Measurements from ENCODE around the gene SEC14L2.

Gene SEC14L2

DNA sequence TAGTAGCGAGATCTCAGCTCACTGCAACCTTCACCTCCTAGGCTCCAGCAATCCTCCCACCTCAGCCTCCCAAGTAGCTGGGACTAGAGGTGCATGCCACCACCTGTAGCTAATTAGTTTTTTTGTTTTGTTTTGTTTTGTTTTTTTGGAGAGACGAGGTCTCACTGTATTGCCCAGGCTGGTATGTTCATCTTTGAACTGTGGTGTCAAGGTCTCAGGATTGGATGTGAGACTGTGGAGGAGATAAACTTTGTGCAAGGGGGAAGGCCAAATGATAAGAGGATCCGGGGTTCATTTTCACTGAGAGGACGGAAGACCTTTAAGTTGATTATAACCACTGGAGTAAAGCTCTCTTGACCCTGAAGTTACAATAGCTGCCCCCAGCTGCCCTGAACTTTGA is 8.9 kb downstream of the SEC14L2 start:
- no peak for DNase-seq (ENCODE audit: low spot score)

DNA sequence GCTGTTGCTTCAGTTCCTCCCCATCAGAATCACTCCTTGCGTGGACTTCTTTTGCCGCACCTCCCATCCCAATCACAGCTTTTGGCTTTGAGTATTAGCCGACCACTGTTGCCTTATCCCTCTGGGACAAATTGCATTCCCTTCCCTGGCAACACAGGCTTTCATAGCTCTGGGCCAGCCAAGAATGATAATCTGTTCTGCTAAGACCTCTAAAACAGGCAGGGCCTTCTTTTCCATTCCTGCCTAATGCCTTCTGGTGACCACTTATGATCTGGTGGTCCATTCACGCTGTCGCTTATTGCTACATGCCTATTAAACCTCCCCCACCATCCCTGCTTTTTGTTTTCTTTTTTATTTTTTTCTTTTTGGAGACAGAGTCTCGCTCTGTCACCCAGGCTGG is 9.6 kb downstream of the SEC14L2 start:
- no peak for DNase-seq (ENCODE audit: low spot score)

DNA sequence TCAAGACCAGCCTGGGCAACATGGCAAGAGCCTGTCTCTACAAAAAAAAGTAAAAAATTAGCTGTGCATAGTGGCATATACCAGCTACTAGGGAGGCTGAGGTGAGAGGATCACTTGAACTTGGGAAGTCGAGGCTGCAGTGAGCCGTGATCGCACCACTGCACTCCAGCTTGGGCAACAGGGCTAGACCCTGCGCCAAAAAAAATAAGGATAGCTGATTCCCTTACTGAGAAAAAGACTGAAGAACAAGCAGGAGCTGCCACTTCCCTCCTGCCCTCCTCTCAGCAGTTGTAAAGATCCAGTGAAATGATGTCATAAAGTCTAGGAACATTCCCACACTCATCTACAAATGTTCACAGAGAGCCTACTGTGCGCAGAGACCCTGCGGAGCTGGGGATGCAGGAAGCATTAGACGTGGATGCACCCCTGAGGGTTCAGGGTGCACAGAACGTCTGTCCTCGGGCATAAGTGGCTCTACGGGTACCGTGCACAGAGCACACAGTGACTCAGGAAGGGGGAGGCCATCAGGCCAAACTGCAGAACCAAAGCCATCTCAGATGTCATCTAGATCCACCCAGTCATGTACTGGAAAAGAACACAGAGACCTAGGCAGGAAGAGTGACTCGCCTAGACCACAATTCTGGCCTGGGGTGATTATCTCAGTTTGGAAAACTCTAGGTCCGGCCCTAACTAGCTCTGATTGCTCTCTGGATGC is 11.7 kb downstream of the SEC14L2 start:
- no peak for DNase-seq (ENCODE audit: low spot score)

DNA sequence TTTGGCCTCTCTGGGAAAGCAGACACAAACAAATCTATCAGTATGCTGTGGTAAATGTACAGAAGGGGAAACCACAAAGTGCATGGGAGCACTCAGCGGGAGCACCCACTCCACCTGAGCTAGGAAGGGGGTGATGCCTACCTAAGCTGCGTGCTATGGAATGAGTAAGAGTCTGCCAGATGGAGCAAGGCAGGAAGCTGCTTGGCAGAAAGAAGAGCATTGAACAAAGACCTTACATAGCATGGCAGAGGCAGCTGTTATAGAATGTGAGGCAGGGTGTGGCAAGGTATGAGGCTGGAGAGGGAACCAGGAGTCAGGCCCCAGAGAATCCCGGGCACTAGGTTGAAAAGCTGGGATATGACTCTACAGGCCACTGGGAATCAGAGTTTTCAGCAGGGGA is 15.0 kb downstream of the SEC14L2 start:
- no peak for DNase-seq (ENCODE audit: low spot score)

DNA sequence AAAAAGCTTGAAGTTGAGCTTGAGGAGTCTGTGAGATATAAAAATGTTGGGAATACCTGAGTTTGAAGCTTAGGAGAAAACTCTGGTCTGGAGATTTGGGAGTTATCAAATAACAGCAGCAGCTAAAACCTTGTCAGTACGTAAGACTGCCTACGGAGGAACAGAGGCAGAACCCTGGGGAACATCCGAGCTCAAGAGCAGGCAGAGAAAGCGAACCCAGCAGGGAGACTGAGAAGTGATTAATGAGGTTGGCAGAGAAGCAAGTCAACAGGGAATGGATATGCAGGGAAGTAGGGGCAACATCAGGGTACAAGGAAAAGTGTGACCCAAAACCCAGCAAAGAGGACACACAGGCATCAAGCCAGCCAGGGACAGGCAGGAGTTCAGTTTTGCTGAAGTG is 16.2 kb downstream of the SEC14L2 start:
- no peak for DNase-seq (ENCODE audit: low spot score)

DNA sequence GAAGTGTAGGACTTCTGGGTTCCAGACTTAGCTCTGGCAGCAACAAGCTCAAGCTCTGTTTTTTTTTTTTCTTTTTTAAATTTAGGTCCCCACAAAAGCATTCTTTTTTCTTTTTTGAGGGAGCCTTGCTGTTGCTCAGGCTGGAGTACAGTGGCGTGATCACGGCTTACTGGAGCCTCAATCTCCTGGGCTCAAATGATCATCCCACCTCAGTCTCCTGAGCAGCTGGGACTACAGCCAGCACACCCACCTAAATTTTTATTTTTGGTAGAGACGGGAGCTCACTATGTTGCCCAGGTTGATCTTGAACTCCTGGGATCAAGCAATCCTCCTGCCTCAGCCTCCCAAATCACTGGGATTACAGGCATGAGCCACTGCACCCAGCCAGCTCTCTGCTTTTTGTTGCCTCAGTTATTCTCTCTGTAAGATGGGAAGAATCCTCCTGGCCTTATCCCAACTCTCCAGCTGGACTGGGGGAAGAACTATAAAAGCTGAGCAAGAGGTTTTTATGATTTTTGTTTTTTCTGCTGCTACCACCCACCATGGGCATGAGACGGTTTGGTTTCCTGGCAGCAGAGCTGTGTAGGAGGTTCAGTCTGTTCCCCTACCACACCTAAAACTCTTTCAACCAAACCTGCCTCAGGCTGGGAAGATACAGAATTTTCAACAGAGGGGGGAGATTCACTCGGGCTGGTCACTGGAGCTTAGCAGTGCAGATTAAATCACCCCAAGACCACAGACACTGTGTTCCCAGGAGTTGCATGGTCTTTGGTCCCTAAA is 17.1 kb downstream of the SEC14L2 start:
- no peak for DNase-seq (ENCODE audit: low spot score)

DNA sequence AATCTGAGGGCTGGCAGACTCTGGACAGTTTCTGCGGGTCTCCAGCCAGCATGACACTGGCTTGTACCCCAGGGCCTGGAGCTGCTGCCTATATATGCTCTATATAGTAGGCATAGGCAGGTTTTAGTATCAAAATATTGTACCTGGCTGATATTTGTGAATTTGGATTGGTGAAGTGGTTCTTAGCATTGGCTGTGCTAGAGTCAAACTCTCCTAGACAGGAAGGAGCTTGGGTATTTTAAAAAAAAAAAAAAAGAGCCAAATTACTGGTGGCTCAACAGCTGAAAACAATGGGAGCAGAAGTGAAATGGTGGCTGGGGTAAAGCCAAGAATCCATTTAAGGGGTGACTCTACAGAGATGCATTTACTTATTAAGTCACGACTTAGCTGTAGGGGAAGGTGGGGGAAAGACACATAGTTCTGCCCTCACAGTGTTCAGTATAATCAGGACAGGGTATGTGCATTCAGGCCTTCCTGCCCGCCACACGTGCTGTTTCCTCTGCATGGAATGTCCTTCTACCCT is 17.8 kb downstream of the SEC14L2 start:
- no peak for DNase-seq (ENCODE audit: low spot score)

DNA sequence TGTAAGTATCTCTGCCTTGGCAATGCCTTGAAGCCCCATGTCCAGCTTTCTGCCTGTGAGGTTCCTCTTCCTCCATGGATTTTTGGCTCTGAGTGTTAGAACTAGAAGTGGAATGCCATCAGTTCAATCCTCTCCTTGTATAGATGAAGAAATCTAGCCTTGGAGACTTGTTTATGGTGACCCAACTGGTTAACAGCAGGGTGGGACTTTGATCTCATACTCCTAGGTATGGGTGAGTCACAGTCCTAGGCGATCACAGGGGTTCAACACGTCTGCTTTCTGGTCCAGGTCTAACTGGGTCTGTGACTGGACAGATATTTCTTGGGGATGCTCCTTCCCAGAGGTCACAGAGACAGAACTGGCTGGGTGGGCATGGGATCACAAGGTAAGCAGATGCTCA is 19.6 kb downstream of the SEC14L2 start:
- no peak for DNase-seq (ENCODE audit: low spot score)

DNA sequence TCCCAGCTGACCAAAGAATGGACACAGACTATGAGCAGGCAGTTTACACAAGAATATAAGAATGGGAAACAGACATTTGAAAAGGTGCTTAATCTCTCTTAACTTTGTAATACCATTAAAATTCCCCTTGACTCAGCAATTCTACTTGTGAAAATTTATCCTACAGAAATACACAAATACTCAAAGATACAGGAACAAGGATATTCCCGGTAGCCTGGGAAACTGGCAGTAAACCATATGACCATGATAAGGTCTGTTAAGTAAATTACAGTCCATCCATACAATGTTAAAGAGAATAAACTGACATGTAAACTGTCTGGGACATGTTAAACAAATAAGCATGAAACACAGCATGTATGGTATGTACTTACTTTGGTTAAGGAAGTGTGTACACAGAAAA is 20.0 kb downstream of the SEC14L2 start:
- DNase-seq (ENCODE audit: low spot score): no peak

DNA sequence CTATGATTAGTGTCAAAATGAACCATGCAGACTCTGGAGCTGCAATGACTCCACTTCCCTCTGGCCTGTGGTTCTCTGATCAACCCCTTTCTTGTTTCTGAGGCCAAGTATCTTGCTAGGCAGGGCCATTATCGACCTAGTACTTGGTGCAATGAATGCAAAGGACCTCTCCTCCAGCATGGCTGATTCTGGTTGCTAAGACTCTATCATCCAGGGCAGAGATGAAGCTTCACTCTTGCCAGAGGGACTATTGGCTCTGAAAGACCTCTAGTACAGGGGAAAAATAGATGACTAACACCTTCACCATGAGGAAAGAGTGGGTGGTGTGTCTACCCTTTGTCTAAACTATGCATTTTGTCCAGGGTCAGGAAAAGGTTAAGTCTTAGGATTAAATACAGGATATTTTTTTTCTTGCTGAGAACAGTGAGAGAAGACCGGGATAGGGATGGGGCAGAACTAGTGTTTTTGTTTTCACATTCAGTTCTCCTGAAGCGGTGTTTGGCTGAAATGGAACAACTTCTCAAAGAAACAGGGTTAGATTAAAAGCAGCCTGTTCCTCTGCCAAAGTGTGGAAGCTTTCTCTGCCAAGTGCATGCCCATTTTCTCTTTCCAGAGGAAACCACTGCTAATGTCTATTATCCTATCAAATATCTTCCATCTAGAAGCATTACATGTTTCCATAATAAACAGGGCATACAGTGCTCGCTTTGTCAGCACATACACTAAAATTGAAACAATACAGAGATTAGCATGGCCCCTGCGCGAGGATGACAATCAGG is 23.7 kb downstream of the SEC14L2 start:
- no peak for DNase-seq (ENCODE audit: low spot score)

DNA sequence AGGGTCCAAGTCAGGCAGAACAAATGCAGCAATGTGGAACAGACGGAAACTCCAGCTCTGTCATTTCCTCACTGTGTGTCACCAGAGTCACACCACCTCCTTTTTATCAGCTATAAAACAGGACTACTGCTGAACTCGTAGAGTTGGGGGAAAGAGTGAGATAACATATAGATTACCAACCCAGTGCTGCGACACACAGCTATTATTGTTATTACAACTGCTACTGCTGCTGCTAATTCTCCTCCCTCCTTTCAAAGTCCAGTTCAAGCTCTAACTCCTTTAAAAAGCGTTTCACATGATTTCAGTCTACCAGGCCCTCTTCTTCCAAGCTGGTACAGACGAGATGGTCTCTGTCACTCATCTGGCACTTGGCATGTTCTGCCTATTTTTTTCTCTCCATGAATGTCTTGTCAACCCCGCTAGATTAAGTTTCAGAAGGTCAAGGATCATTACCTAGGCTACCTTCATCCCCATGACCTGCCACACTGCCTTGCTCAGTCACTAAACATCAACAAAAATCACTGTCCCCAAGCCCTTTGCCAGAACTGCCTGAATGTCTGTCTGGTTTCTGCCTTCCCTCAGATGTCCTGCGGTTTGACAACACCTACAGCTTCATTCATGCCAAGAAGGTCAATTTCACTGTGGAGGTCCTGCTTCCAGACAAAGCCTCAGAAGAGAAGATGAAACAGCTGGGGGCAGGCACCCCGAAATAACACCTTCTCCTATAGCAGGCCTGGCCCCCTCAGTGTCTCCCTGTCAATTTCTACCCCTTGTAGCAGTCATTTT is 25.1 kb downstream of the SEC14L2 start:
- DNase-seq (ENCODE audit: low spot score): no peak

DNA sequence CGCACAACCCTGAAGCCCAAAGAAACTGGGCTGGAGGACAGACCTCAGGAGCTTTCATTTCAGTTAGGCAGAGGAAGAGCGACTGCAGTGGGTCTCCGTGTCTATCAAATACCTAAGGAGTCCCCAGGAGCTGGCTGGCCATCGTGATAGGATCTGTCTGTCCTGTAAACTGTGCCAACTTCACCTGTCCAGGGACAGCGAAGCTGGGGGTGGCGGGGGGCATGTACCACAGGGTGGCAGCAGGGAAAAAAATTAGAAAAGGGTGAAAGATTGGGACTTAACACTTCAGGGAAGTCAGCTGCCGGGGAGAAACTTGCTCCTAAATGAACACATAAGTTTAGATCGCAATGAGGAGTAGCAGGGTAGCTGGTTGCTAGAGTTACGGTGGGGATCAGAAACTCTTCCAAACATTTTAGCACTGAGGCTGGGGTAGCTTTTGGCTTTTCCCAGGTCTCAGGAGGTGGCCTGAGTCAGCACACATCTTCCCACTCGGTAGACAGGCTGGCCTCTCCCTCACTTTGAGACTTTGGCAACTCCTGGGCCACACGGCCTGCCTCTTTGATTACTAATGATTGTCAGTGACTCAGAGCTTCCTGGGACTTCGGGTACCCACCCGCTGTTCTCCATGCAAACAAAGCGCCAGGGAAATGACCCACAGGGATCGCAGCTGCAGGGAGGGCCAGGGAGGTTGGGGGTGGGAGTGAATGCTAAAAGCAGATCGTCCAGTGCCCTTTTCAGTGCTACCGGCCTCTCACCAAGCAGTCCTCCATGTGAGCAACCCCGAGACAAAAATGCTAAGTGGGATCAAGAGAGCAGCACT is 25.9 kb downstream of the SEC14L2 start:
- peak; percentile 25 for DNase-seq (ENCODE audit: low spot score)

DNA sequence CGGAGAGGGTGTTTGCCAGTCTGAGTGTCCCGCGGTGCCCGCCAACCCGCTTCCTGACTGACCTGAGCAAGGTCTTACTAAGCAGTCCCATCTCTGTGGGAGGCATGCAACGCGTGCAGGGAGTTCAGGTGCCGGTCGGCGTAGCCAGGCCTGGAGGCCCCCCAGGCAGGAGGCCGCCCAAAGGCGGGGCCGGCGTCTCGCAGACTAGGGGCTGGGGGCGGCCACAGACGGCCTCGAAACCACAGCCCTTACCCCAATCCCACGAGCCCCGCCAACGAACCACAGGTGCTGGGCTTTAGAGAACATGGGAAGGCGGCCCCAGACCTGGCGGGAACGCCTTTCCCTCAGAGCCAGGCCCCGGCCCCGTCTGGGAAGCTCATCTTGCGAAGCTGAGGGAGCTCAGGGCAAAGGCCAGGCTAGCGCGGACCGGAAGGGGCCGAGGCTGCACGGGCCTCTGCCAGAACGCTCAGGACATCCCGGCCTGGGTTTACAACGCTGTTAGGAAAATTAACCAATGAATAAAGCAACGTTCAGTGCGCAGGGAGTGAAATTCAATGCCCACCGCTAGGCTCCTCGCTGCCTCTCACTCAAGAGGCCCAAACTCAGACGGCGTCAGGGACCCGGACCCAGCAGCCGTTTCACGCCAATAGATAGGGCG is 26.6 kb downstream of the SEC14L2 start:
- peak; percentile 23 for DNase-seq (ENCODE audit: low spot score)

DNA sequence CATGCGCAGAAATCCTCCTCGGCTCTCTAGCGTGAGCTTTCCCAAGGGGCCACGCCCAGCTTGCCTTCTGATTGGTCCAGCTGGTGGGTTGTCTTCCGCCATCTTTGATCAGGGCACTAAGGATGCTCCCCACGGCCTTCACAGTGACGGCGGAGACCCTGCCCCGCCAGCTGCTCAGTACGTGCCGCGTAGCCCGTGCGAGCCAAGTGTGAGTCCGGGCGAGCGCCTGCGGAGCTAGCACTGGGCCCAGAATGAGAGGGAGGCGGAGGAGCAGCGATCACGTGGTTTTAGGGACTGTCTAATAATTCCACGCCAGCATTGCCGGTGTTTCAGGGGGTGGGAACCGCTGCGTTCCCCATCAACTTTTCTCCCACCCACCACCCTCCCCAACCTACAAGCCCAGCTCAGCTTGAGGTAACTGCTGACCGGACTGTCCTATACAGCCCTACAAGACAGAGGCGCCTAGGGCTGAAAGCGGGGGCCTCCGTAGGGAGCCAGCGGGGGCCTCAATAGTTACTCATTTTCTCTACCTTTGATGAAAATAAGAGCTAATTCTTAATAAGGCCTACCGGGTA is 27.2 kb downstream of the SEC14L2 start:
- DNase-seq (ENCODE audit: low spot score): peak; percentile 99

DNA sequence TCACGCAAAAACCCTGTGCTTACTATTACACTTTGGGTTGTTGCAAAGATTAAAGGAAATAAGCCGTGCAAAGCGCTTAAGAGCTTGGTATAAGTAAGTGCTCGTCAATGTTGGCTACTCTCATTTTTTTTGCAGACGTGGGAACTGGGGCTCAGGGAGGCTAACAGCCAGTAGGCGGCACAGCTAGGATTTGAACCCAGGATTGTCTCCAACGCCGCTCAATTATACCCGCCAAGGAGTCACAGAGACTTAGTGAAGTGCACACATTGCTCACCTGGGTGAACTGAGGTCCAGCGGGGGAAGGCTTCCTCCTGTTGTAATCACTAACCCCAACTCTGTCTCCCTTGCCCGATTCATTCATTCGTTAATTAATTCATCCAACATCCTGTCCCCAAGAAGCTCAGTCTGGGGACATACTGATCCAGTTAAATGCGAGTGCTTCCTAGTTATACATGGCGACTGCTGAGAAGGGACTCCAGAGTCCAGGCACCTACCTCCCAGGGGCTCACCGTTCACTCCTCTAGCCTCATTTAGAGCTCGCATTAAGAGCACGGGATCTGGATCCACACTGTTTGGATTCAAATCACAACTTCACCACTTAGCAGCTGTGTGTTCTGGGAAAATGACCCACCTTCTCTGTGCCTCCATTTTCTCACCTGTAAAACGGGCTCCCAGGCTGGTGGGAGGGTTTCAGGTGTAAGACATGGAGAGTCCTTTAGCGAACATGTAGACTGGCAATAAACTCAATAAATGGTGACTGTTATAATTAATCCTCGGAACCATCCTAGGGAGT is 27.9 kb downstream of the SEC14L2 start:
- no peak for DNase-seq (ENCODE audit: low spot score)

DNA sequence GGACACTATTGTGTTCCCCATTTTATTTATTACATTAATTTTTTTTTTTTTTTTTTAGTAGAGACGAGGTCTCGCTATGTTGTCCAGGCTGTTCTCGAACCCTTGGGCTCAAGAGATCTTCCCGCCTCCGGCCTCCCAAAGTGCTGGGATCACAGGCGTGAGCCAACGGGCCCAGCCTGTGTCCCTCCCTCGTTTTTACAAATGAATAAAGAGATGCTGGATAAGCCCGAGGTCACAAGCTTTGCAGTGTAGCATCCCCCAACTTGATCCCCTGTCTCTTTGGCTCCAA is 28.5 kb downstream of the SEC14L2 start:
- no peak for DNase-seq (ENCODE audit: low spot score)

DNA sequence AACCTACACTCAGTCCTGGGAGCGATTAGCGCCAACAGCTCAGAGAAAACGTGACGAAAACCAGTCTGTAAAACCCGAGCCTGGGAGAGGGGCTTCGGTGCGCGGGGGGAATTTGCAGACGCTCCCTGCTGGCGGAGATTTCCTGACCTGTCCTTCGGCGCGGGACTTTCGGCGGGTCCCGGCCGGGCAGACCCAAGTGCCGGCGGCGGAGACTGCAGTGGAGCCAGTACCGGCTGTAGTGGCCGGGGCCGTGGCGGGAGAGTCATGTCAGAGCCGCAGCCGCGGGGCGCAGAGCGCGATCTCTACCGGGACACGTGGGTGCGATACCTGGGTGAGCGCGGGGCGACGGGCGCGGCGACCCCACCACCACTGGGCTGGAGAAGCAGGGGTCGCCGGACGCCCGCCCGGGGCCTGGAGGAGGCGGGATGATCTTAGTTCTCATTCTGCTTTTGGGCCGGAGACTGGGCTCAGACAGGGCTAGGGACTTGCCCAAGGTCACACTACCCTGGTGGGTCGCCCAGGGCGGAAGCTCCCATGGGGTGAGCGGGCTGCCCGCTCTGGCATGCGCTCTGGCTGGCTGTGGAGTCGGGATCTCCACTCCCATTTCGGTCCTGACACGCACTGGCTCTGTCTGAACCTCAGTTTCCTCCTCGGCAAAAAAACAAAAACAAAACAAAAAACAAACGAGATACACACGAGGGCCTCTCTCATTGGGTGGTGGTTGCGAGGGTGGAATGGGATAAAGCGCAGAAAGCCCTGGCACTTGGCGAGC is 29.0 kb downstream of the SEC14L2 start, which contains the start of gene MTFP1:
Gene MTFP1, plus strand, starts transcription at position 153 of the 772 bp plus-strand sequence. Its CDS starts 112 bp downstream, at position 265.
- peak; percentile 33 for DNase-seq (ENCODE audit: low spot score)

Measured in CD4-positive, alpha-beta T cell treated with Interleukin-2 at 100 ng/mL for 4 hours (primary cell).